Stimulated activated CD4-positive, alpha-beta T cell treated with anti-CD3 and anti-CD28 coated beads, Interleukin-1b, Interleukin-23, amount 100 ng/mL, for 4 hours (primary cell): Measurements from ENCODE around the gene MAGI2.

Source experiments
- DNase-seq, 2 donors: peaks; one replicate each; pipeline ENCODE4 v3.0.0-alpha.2; 2020; ENCODE audit warnings: low read depth in 2 of 2

Gene MAGI2

GRCh38 chr7:78083476-78084120 is 1369.9 kb downstream of the MAGI2 start:
- no peak for DNase-seq

- DNase-seq: no peak
Observed at GRCh38 chr7:78082556-78082955, 1370.9 kb downstream of the MAGI2 start.

GRCh38 chr7:78081888-78082287 is 1371.6 kb downstream of the MAGI2 start:
- no peak for DNase-seq

- DNase-seq: no peak
Observed at GRCh38 chr7:78081344-78081743, 1372.1 kb downstream of the MAGI2 start.

GRCh38 chr7:78080811-78081210 is 1372.7 kb downstream of the MAGI2 start:
- no peak for DNase-seq

GRCh38 chr7:78080241-78080640 is 1373.2 kb downstream of the MAGI2 start:
- DNase-seq: no peak

- DNase-seq: no peak
Observed at GRCh38 chr7:78074713-78075112, 1378.8 kb downstream of the MAGI2 start.

GRCh38 chr7:78073609-78074382 is 1379.7 kb downstream of the MAGI2 start:
- DNase-seq: no peak

- no peak for DNase-seq
Observed at GRCh38 chr7:78072201-78072590, 1381.3 kb downstream of the MAGI2 start.

GRCh38 chr7:78071491-78072200 is 1381.8 kb downstream of the MAGI2 start:
- no peak for DNase-seq

GRCh38 chr7:78066599-78066998 is 1386.9 kb downstream of the MAGI2 start:
- no peak for DNase-seq

GRCh38 chr7:78063758-78064157 is 1389.7 kb downstream of the MAGI2 start:
- DNase-seq: no peak

GRCh38 chr7:78062214-78062613 is 1391.3 kb downstream of the MAGI2 start:
- DNase-seq: no peak

- no peak for DNase-seq
Observed at GRCh38 chr7:78057571-78057970, 1395.9 kb downstream of the MAGI2 start.

GRCh38 chr7:78055599-78055998 is 1397.9 kb downstream of the MAGI2 start:
- DNase-seq: no peak

- no peak for DNase-seq
Observed at GRCh38 chr7:78055001-78055573, 1398.4 kb downstream of the MAGI2 start.

GRCh38 chr7:78052112-78052511 is 1401.4 kb downstream of the MAGI2 start:
- no peak for DNase-seq

GRCh38 chr7:78047800-78048199 is 1405.7 kb downstream of the MAGI2 start:
- DNase-seq: no peak

- DNase-seq: no peak
Observed at GRCh38 chr7:78043159-78043558, 1410.3 kb downstream of the MAGI2 start.

- no peak for DNase-seq
Observed at GRCh38 chr7:78041423-78041822, 1412.0 kb downstream of the MAGI2 start.

GRCh38 chr7:78039790-78040776 is 1413.4 kb downstream of the MAGI2 start:
- DNase-seq: peak; percentile 31 to 37
